HL-60 (cell line): ENCODE data around the gene ZNF559.

Experiments used
- GABPA ChIP-seq: IDR thresholded peaks from 2 replicates; pipeline ENCODE4 v1.6.1; 2012; ENCODE audit warnings: low read depth
- POLR2AphosphoS5 ChIP-seq: IDR thresholded peaks from 2 replicates; pipeline ENCODE4 v1.6.1; 2012; ENCODE audit warnings: low read depth
- REST ChIP-seq: IDR thresholded peaks from 2 replicates; pipeline ENCODE4 v1.6.1; 2012; ENCODE audit warnings: low read depth; ENCODE audit not compliant: insufficient replicate concordance
- SPI1 ChIP-seq: IDR thresholded peaks from 2 replicates; pipeline ENCODE4 v1.6.1; 2012; ENCODE audit warnings: low read depth, mild to moderate bottlenecking, borderline replicate concordance
- TF ChIP-seq, protein P1 (sequence below): IDR thresholded peaks from one replicate; pipeline ENCODE4 v1.5.1; 2011; ENCODE audit warnings: low read length, control low read depth, inconsistent platforms; ENCODE audit not compliant: insufficient read depth

- TF ChIP-seq POLR2AphosphoS5: no peak
- TF ChIP-seq, protein P1, sequence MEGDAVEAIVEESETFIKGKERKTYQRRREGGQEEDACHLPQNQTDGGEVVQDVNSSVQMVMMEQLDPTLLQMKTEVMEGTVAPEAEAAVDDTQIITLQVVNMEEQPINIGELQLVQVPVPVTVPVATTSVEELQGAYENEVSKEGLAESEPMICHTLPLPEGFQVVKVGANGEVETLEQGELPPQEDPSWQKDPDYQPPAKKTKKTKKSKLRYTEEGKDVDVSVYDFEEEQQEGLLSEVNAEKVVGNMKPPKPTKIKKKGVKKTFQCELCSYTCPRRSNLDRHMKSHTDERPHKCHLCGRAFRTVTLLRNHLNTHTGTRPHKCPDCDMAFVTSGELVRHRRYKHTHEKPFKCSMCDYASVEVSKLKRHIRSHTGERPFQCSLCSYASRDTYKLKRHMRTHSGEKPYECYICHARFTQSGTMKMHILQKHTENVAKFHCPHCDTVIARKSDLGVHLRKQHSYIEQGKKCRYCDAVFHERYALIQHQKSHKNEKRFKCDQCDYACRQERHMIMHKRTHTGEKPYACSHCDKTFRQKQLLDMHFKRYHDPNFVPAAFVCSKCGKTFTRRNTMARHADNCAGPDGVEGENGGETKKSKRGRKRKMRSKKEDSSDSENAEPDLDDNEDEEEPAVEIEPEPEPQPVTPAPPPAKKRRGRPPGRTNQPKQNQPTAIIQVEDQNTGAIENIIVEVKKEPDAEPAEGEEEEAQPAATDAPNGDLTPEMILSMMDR: no peak
- no peak for TF ChIP-seq REST
- TF ChIP-seq GABPA: no peak
- TF ChIP-seq SPI1: no peak
These were observed 594 bp downstream of the ZNF559 start for GRCh38 chr19:9324584-9324962.
